GM12878 (cell line): ENCODE results near the gene RAB30. TPM values are rescaled to one million over a fixed set of nuclear protein-coding genes. Genes with fewer than 3 reads are reported as not detected.

Source experiments
- EED ChIP-seq: sonication (generic); IDR thresholded peaks from 2 replicates; pipeline ENCODE4 v1.6.1; 2016; ENCODE audit warnings: antibody characterized with exemption, low read depth
- RAD51 ChIP-seq: fragments of 450-650 bp; IDR thresholded peaks from 2 replicates; pipeline ENCODE4 v1.6.1; 2016; ENCODE audit warnings: moderate library complexity, mild to moderate bottlenecking, inconsistent platforms
- ZNF274 ChIP-seq: IDR thresholded peaks from one replicate; pipeline ENCODE4 v1.8.0; 2011; ENCODE audit not compliant: insufficient read length, insufficient read depth
- ZNF592 ChIP-seq: fragments of 450-650 bp; IDR thresholded peaks from 2 replicates; pipeline ENCODE4 v1.6.1; 2017; ENCODE audit warnings: mild to moderate bottlenecking, moderate library complexity
- polyA plus RNA-seq, 11 experiments: library from polyadenylated mRNA; depleted of rRNA in 4 of 11; unstranded in 6 of 11; stranded (reverse) in 5 of 11; fragments of >200 nt; fragmentation: Nextera tagmentation in 4 of 11; fragmentation: Illumina TruSeq in 1 of 11; extraction: Ambion mirVana in 4 of 11; extraction: Trizol in 1 of 11; gene quantifications; 1 replicate in 1 of 11; 2 replicates in 10 of 11; pipeline versions ENCODE4 v1.2.1 to v1.2.3, GENCODE V29; 2011 to 2016; ENCODE audit warnings: inconsistent platforms in 2 of 11, missing spikeins in 2 of 11, low read depth in 1 of 11
- total RNA-seq, 4 experiments: library from RNA; depleted of rRNA in 3 of 4; stranded (reverse); fragments of >200 nt in 3 of 4; fragmentation: Illumina TruSeq in 1 of 4; extraction: Trizol in 1 of 4; gene quantifications; 2 replicates each; pipeline versions ENCODE4 v1.2.1 to v1.2.3, GENCODE V29; 2013 to 2021
- TF ChIP-seq, protein P1 (sequence below): fragments of 450-650 bp; formaldehyde crosslinking; IDR thresholded peaks from 2 replicates; pipeline ENCODE4 v1.4.0; 2022; ENCODE audit warnings: mild to moderate bottlenecking, moderate library complexity
- TF ChIP-seq, protein P2 (sequence below): IDR thresholded peaks from 2 replicates; pipeline ENCODE4 v1.6.1; 2011; ENCODE audit warnings: borderline replicate concordance, low read depth, mild to moderate bottlenecking, moderate library complexity, mixed read lengths, low read length; ENCODE audit not compliant: insufficient read depth; ENCODE audit errors: extremely low read length

The RAB30 gene
- total and polyA plus RNA-seq, 10 of the 15 experiments (the other 5 are each of a cell fraction or from before 2014, with no cell fraction given): 9.8 to 26.7 (median 19.2) TPM

DNA sequence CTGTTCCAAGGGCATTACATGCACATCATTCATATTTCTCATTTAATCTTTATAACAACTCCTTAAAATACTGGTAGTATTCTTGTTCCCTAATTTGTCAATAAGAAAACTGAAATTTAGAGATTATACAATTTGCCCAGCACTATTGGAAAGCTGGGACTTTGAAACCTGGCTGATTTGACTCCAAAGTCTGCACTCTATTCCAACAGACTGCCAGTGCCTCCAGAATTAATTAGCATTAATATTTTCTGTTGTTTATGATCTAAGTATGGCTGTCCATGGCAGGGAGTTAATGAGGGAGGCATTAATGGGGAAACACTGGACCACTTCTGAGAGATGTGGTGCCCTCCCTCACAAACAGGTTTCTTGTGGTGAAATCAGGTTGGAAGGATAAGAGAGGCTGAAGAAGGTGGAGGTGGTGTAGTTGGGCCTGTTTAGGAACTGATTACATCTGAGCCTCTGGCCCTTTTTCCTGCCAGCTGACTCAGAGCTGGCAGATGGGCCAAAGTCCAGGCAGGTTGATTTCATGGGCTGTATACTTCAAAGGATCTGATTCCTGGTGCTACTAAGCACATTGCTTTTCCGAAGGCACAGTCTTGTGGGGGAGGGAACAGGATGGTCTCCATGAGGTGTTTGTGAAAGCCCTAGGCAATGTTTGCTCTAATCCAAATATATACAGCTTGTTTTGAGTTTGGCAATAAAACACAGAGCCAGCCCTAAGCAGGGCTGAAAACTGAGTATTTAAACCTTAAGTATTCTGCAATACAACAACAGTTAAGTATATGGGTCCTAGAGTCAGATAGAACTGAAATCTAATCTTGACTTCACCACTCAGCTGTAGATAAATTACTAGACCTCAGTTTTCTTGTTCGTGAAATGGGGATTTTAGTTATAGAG is 21.0 kb upstream of the RAB30 start (continued):
- TF ChIP-seq, protein P1, sequence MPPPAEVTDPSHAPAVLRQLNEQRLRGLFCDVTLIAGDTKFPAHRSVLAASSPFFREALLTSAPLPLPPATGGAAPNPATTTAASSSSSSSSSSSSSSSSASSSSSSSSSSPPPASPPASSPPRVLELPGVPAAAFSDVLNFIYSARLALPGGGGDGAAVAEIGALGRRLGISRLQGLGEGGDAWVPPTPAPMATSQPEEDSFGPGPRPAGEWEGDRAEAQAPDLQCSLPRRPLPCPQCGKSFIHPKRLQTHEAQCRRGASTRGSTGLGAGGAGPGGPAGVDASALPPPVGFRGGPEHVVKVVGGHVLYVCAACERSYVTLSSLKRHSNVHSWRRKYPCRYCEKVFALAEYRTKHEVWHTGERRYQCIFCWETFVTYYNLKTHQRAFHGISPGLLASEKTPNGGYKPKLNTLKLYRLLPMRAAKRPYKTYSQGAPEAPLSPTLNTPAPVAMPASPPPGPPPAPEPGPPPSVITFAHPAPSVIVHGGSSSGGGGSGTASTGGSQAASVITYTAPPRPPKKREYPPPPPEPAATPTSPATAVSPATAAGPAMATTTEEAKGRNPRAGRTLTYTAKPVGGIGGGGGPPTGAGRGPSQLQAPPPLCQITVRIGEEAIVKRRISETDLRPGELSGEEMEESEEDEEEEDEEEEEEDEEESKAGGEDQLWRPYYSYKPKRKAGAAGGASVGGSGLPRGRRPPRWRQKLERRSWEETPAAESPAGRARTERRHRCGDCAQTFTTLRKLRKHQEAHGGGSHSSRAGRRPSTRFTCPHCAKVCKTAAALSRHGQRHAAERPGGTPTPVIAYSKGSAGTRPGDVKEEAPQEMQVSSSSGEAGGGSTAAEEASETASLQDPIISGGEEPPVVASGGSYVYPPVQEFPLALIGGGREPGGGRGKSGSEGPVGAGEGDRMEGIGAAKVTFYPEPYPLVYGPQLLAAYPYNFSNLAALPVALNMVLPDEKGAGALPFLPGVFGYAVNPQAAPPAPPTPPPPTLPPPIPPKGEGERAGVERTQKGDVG: no peak
- no peak for TF ChIP-seq RAD51
- TF ChIP-seq EED: no peak
- TF ChIP-seq ZNF274: no peak
- TF ChIP-seq, protein P2, sequence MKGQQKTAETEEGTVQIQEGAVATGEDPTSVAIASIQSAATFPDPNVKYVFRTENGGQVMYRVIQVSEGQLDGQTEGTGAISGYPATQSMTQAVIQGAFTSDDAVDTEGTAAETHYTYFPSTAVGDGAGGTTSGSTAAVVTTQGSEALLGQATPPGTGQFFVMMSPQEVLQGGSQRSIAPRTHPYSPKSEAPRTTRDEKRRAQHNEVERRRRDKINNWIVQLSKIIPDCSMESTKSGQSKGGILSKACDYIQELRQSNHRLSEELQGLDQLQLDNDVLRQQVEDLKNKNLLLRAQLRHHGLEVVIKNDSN: no peak
- no peak for TF ChIP-seq ZNF592
